T-helper 17 cell (primary cell): Measurements from ENCODE around the gene RBM39. TPM values are rescaled to one million over a fixed set of nuclear protein-coding genes. Genes with fewer than 3 reads are reported as not detected.

ENCODE experiments used
- ATAC-seq: fragments of 150-1000 bp; cut with Tn5 transposase; 2 replicates; pipeline ENCODE4 v1.10.0; 2021; ENCODE audit warnings: mild to moderate bottlenecking, moderate library complexity
- DNase-seq, 3 donors: peaks; one replicate each; pipeline versions ENCODE4 v3.0.0 to v3.0.0-alpha.2; 2020 to 2021
- H3K9me3 ChIP-seq: one replicate; pipeline ENCODE4 v1.7.0; 2013; ENCODE audit warnings: low read length, mild to moderate bottlenecking; ENCODE audit not compliant: control insufficient read depth, poor library complexity, severe bottlenecking
- H3K27ac Mint-ChIP-seq: one replicate; pipeline ENCODE4 v1.8.0; 2022; ENCODE audit warnings: mild to moderate bottlenecking, moderate library complexity, mixed read lengths
- H3K27me3 Mint-ChIP-seq: one replicate; pipeline ENCODE4 v1.8.0; 2022; ENCODE audit warnings: mixed read lengths
- H3K36me3 Mint-ChIP-seq: one replicate; pipeline ENCODE4 v1.8.0; 2022; ENCODE audit warnings: low read depth, mixed read lengths
- H3K4me1 Mint-ChIP-seq: one replicate; pipeline ENCODE4 v1.8.0; 2022; ENCODE audit warnings: mild to moderate bottlenecking, mixed read lengths
- H3K4me3 Mint-ChIP-seq: one replicate; pipeline ENCODE4 v1.8.0; 2022; ENCODE audit warnings: mild to moderate bottlenecking, moderate library complexity, mixed read lengths
- total RNA-seq, 4 donors: library from RNA in 2 of 4; stranded (reverse) in 2 of 4; gene quantifications; one replicate each; pipeline ENCODE4 v1.2.3 and lab custom pipeline; 2022 to 2026

Gene RBM39
- total RNA-seq, 2 donors from 2014 or later: 1,047 to 1,109 TPM

- DNase-seq (no peak), ATAC-seq (no peak)
- no peaks in the 10 kb centered on the region for H3K9me3 ChIP-seq
- peak overlapping the region; percentile 99 for H3K27ac Mint-ChIP-seq
- H3K36me3 Mint-ChIP-seq: peaks cover 2% of the 10 kb centered on the region
- peak overlapping the region; percentile 91 for H3K4me3 Mint-ChIP-seq
- no peaks in the 10 kb centered on the region for H3K27me3 Mint-ChIP-seq
- peaks cover 57% of the 10 kb centered on the region for H3K4me1 Mint-ChIP-seq
Measured at GRCh38 chr20:35660122-35660937, 81.7 kb downstream of the RBM39 start.

DNA sequence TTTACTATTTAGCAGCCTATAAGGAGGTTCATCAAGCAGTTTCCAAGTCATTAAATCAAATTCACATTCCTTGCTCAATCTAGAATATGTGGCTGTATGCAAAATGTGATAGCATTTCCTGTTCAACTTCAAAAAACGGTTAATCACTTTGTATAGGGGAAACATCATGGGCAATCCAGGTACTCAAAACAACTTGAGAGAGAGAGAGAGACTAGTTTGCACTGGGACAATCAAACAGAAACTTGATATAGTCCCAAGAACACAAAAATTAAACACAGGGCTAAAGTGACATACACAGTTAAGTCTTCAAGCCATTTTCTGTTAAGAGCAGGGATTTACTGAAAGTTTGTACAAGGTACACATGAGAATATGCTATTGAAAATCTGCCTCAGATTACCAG, 84.8 kb downstream of the RBM39 start:
- ATAC-seq: peak; percentile 34
- H3K27ac Mint-ChIP-seq: peak overlapping the region; percentile 56
- no peak for DNase-seq
- H3K4me3 Mint-ChIP-seq: peak overlapping the region; percentile 77
- peaks cover 4% of the 10 kb centered on the region for H3K36me3 Mint-ChIP-seq
- H3K27me3 Mint-ChIP-seq: no peaks in the 10 kb centered on the region
- H3K9me3 ChIP-seq: no peaks in the 10 kb centered on the region
- peaks cover 37% of the 10 kb centered on the region for H3K4me1 Mint-ChIP-seq

GRCh38 chr20:35654415-35654814, 87.6 kb downstream of the RBM39 start:
- H3K27ac Mint-ChIP-seq: no peak overlapping the region
- H3K27me3 Mint-ChIP-seq: no peaks in the 10 kb centered on the region
- H3K4me3 Mint-ChIP-seq: no peak overlapping the region
- no peaks in the 10 kb centered on the region for H3K9me3 ChIP-seq
- peaks cover 22% of the 10 kb centered on the region for H3K4me1 Mint-ChIP-seq
- peaks cover 5% of the 10 kb centered on the region for H3K36me3 Mint-ChIP-seq
- ATAC-seq (no peak), DNase-seq (no peak)

- Mint-ChIP-seq H3K27me3 (no peaks in the 10 kb centered on the region), H3K27ac (no peak overlapping the region), H3K4me3 (no peak overlapping the region), H3K36me3 (peaks cover 5% of the 10 kb centered on the region), H3K4me1 (peaks cover 18% of the 10 kb centered on the region)
- DNase-seq (no peak), ATAC-seq (no peak)
- H3K9me3 ChIP-seq: no peaks in the 10 kb centered on the region
Measured at GRCh38 chr20:35653893-35654292, 88.2 kb downstream of the RBM39 start.

Other genes starting within 250 kb of the RBM39 start
- not detected for gene C20orf173, start 212.6 kb downstream of the RBM39 start, total RNA-seq
- gene ERGIC3, start 200.2 kb downstream of the RBM39 start, total RNA-seq: 100 to 1,000 TPM; 139 to 158 TPM
- 10 to 100 TPM; 13.7 to 15.7 TPM for gene SPAG4, start 126.4 kb downstream of the RBM39 start, total RNA-seq
- gene CPNE1, start 77.4 kb downstream of the RBM39 start, total RNA-seq: 100 to 1,000 TPM; 215 to 250 TPM
- 10 to 100 TPM; 86.0 to 87.8 TPM for gene RBM12, start 77.4 kb downstream of the RBM39 start, total RNA-seq
- 10 to 100 TPM; 16.8 to 19.4 TPM for gene NFS1, start 42.9 kb downstream of the RBM39 start, total RNA-seq
- 10 to 100 TPM; 35.1 to 37.6 TPM for gene ROMO1, start 42.9 kb downstream of the RBM39 start, total RNA-seq
- gene PHF20, start 29.8 kb upstream of the RBM39 start, total RNA-seq: 100 to 1,000 TPM; 121 to 129 TPM
- gene SCAND1, start 212.2 kb upstream of the RBM39 start, total RNA-seq: 10 to 100 TPM; 54.6 to 60.7 TPM
- gene CNBD2, start 226.3 kb upstream of the RBM39 start, total RNA-seq: 10 to 100 TPM; 11.7 to 16.6 TPM